Right lobe of liver (tissue), 6 donors: ENCODE measurements around the gene SPOCK1. TPM values are rescaled to one million over a fixed set of nuclear protein-coding genes. Genes with fewer than 3 reads are reported as not detected.
A peak's percentile ranks its signal among the peaks of the same experiment; 100 is the strongest.

Source experiments
- ATAC-seq, 4 donors: fragments of 200-7000 bp; cut with Tn5 transposase; one replicate each; pipeline ENCODE4 v1.9.1; 2020; ENCODE audit warnings: mild to moderate bottlenecking in 4 of 4, moderate library complexity in 4 of 4
- DNase-seq, 3 donors: peaks; one replicate each; pipeline ENCODE4 v3.0.0-alpha.2; 2020
- H3K27ac ChIP-seq, 3 donors: fragments of 200-600 bp; one replicate each; pipeline ENCODE4 v1.8.0; 2022
- H3K27me3 ChIP-seq, 2 donors: fragments of 200-600 bp; one replicate each; pipeline ENCODE4 v1.8.0; 2022
- H3K36me3 ChIP-seq, 4 donors: fragments of 200-600 bp; sonication (generic) in 1 of 4; one replicate each; pipeline versions ENCODE4 v1.5.1 to v1.8.0; 2017 to 2022; ENCODE audit warnings: control low read depth in 1 of 4
- H3K4me1 ChIP-seq, 4 donors: fragments of 200-600 bp; sonication (generic) in 1 of 4; one replicate each; pipeline versions ENCODE4 v1.5.1 to v1.8.0; 2017 to 2022; ENCODE audit warnings: control low read depth in 1 of 4
- H3K4me3 ChIP-seq, 3 donors: fragments of 200-600 bp; one replicate each; pipeline ENCODE4 v1.8.0; 2022
- H3K9me3 ChIP-seq, 4 donors: fragments of 200-600 bp; sonication (generic) in 1 of 4; one replicate each; pipeline versions ENCODE4 v1.5.1 to v1.8.0; 2017 to 2022; ENCODE audit warnings: control low read depth in 1 of 4
- CTCF ChIP-seq, 4 donors: fragments of 200-600 bp in 3 of 4; fragments of 450-650 bp in 1 of 4; IDR thresholded peaks; one replicate each; pipeline versions ENCODE4 v1.5.1 to v1.8.0; 2016 to 2022; ENCODE audit warnings: antibody characterized with exemption in 4 of 4, mild to moderate bottlenecking in 2 of 4
- POLR2A ChIP-seq: fragments of 450-650 bp; IDR thresholded peaks from one replicate; pipeline ENCODE4 v1.6.1; 2017; ENCODE audit warnings: antibody characterized with exemption, mild to moderate bottlenecking
- WGBS: methylation state at CpG from one replicate; pipeline ENCODE4 v1.1.6; 2018; ENCODE audit warnings: low coverage, low lambda C conversion rate; ENCODE audit not compliant: insufficient coverage; ENCODE audit errors: missing lambda C conversion rate; 5-methylcytosine and 5-hydroxymethylcytosine counted together
- intact Hi-C, 2 donors: fragments of 100-400 bp; cut with DNase I; formaldehyde crosslinking; loops; one replicate each; pipeline versions ENCODE4 v1.11.2 to v1.14.1; 2022
- total RNA-seq, 6 experiments: library from RNA; depleted of rRNA in 2 of 6; stranded (reverse); fragments of >200 nt in 2 of 6; fragmentation: NEBNext Ultra II Directional in 3 of 6; extraction: Animal tissue kit (Norgen Biotek cat#: 25700) in 3 of 6; gene quantifications; one replicate each; pipeline versions ENCODE4 v1.1.0 to v1.2.4, GENCODE V29; 2016 to 2023
- donor health status: DM: no; HTN: yes; CAD: no.
- donor health status: DM: no; HTN: no; CAD: no.
- donor health status: DM: no; HTN: no; CAD: no.
- donor health status: DM: no; HTN: yes; CAD: no.
- donor health status: DM: no; HTN: yes; CAD: no.

SPOCK1 gene
- total RNA-seq, 6 experiments from 2014 or later: 0.06 to 0.86 (median 0.15) TPM; not detected in 1

- intact Hi-C loops: no loop called here
- 56% methylated on average over 3 of the region's 5 CpGs for WGBS
- H3K27me3 ChIP-seq: no peaks in the 10 kb centered on the region
- no peaks in the 10 kb centered on the region for H3K4me1 ChIP-seq
- no peak for DNase-seq
- no peaks in the 10 kb centered on the region for H3K9me3 ChIP-seq
- no peaks in the 10 kb centered on the region for H3K36me3 ChIP-seq
- H3K4me3 ChIP-seq: no peak overlapping the region
- no peak for ATAC-seq
- TF ChIP-seq POLR2A (no peak), CTCF (IDR thresholded peaks at IDR 0.05) (no peak)
- no peak overlapping the region for H3K27ac ChIP-seq
Measured at GRCh38 chr5:137216976-137217598, 282.0 kb downstream of the SPOCK1 start.

GRCh38 chr5:137215780-137216179, 283.3 kb downstream of the SPOCK1 start:
- Histone ChIP-seq H3K4me3 (no peak overlapping the region), H3K4me1 (no peaks in the 10 kb centered on the region), H3K36me3 (no peaks in the 10 kb centered on the region), H3K27ac (no peak overlapping the region), H3K27me3 (no peaks in the 10 kb centered on the region), H3K9me3 (no peaks in the 10 kb centered on the region)
- ATAC-seq (no peak), DNase-seq (no peak)
- TF ChIP-seq POLR2A (no peak), CTCF (IDR thresholded peaks at IDR 0.05) (no peak)
- whole genome bisulfite sequencing: 33% methylated on average over 2 of the region's 2 CpGs
- intact Hi-C loops: no loop called here

GRCh38 chr5:137215261-137215660, 283.9 kb downstream of the SPOCK1 start:
- H3K4me1 ChIP-seq: no peaks in the 10 kb centered on the region
- no peak for ATAC-seq
- no peak for DNase-seq
- TF ChIP-seq POLR2A (no peak), CTCF (IDR thresholded peaks at IDR 0.05) (no peak)
- WGBS: 40% methylated on average over 1 of the region's 1 CpG
- H3K27me3 ChIP-seq: no peaks in the 10 kb centered on the region
- intact Hi-C loops: no loop called here
- H3K27ac ChIP-seq: no peak overlapping the region
- H3K36me3 ChIP-seq: no peaks in the 10 kb centered on the region
- H3K9me3 ChIP-seq: no peaks in the 10 kb centered on the region
- no peak overlapping the region for H3K4me3 ChIP-seq

- no peak overlapping the region for H3K4me3 ChIP-seq
- intact Hi-C loops: no loop called here
- ATAC-seq: peak in 1 of 4 donors; percentile 60
- no peaks in the 10 kb centered on the region for H3K4me1 ChIP-seq
- no peaks in the 10 kb centered on the region for H3K9me3 ChIP-seq
- TF ChIP-seq CTCF (IDR thresholded peaks at IDR 0.05) (no peak), POLR2A (no peak)
- H3K36me3 ChIP-seq: no peaks in the 10 kb centered on the region
- no peaks in the 10 kb centered on the region for H3K27me3 ChIP-seq
- no peak for DNase-seq
- no peak overlapping the region for H3K27ac ChIP-seq
- WGBS: 47% methylated on average over 2 of the region's 2 CpGs
Measured at GRCh38 chr5:137214446-137215189, 284.5 kb downstream of the SPOCK1 start.
